Measurements from ENCODE around the gene GABRE. TPM values are rescaled to one million over a fixed set of nuclear protein-coding genes. Genes with fewer than 3 reads are reported as not detected.

The GABRE gene
- total and polyA plus RNA-seq, 10 of the 15 experiments (the other 5 are each of a cell fraction or from before 2014, with no cell fraction given) = 0.01 to 0.15 (median 0.10) TPM; not detected in 6

- H3K79me2 ChIP-seq (ENCODE audit: control insufficient read depth, insufficient read depth, low read length) = no peaks in the 10 kb centered on the region
- no peak overlapping the region for H3K4me3 ChIP-seq
- no peaks in the 10 kb centered on the region for H3K4me1 ChIP-seq (ENCODE audit: control insufficient read depth, insufficient read depth, low read length)
- H3K27me3 ChIP-seq (replicated peaks in 1 of 2; ENCODE audit: control insufficient read depth in 2 of 2, insufficient read depth in 2 of 2, low read length in 1 of 2) = no peaks in the 10 kb centered on the region
- H3K4me2 ChIP-seq (ENCODE audit: control insufficient read depth, insufficient read depth) = no peak overlapping the region
- ATAC-seq (no peak), DNase-seq (ENCODE audit: low read depth, low spot score) (no peak), FAIRE-seq (no peak)
- H3K27ac ChIP-seq (ENCODE audit: control insufficient read depth, insufficient read depth) = no peak overlapping the region
- BruUV-seq (replicated peaks) = no TSS peak
- ChIA-PET POLR2A (no interaction called here), SMC1A (ENCODE audit: uncharacterized antibody, unreplicated experiment) (interaction anchor here (0.7 kb wide), 1 partner anchor 205 kb away, joined by 5 read pairs; no protein-coding TSS in a partner anchor), CTCF (interaction anchor here (1.5 kb wide), 1 partner anchor 79 kb away, joined by 3 read pairs; no protein-coding TSS in a partner anchor), RAD21 (ENCODE audit: unreplicated experiment) (no interaction called here)
- H3K9me3 ChIP-seq (replicated peaks; ENCODE audit: control insufficient read depth, insufficient read depth, low read length) = no peaks in the 10 kb centered on the region
- no peaks in the 10 kb centered on the region for H3K36me3 ChIP-seq (ENCODE audit: control insufficient read depth in 2 of 2, insufficient read depth in 2 of 2, low read length in 1 of 2)
- TF ChIP-seq MEF2A (IDR thresholded peaks at IDR 0.05; ENCODE audit: insufficient read depth, low read depth, low read length) (no peak), SREBF2 (IDR thresholded peaks at IDR 0.05; ENCODE audit: low read length) (no peak), HDGF (IDR thresholded peaks at IDR 0.05) (no peak), BRCA1 (IDR thresholded peaks at IDR 0.05; ENCODE audit: low read depth, low read length) (no peak)
- no peak overlapping the region for H3K9ac ChIP-seq (ENCODE audit: control insufficient read depth, insufficient read depth, low read length)
- intact Hi-C loops (cut with micrococcal nuclease; ENCODE audit: unreplicated experiment) (no loop called here), in situ Hi-C loops (cut with MboI) (no loop called here)
- H2AFZ ChIP-seq (ENCODE audit: control insufficient read depth, low read depth, low read length) = no peak overlapping the region
- WGBS (ENCODE audit: insufficient coverage, insufficient replicate concordance, low lambda C conversion rate, missing lambda C conversion rate) = 12% methylated on average over 3 of the region's 3 CpGs
- no peaks in the 10 kb centered on the region for H4K20me1 ChIP-seq (ENCODE audit: control insufficient read depth, insufficient read depth)
Observed at GRCh38 chrX:151982222-151982621, 7.7 kb upstream of the GABRE start.

GRCh38 chrX:151981129-151981528 lies 6.7 kb upstream of the GABRE start:
- intact Hi-C loops (cut with micrococcal nuclease; ENCODE audit: unreplicated experiment) = no loop called here
- no peak for DNase-seq (ENCODE audit: low read depth, low spot score)
- Histone ChIP-seq H3K27me3 (replicated peaks in 1 of 2; ENCODE audit: control insufficient read depth in 2 of 2, insufficient read depth in 2 of 2, low read length in 1 of 2) (no peaks in the 10 kb centered on the region), H2AFZ (ENCODE audit: control insufficient read depth, low read depth, low read length) (no peak overlapping the region), H3K36me3 (ENCODE audit: control insufficient read depth in 2 of 2, insufficient read depth in 2 of 2, low read length in 1 of 2) (no peaks in the 10 kb centered on the region), H3K4me1 (ENCODE audit: control insufficient read depth, insufficient read depth, low read length) (no peaks in the 10 kb centered on the region), H3K9ac (ENCODE audit: control insufficient read depth, insufficient read depth, low read length) (no peak overlapping the region), H3K4me2 (ENCODE audit: control insufficient read depth, insufficient read depth) (no peak overlapping the region), H3K4me3 (no peak overlapping the region), H3K9me3 (replicated peaks; ENCODE audit: control insufficient read depth, insufficient read depth, low read length) (no peaks in the 10 kb centered on the region), H4K20me1 (ENCODE audit: control insufficient read depth, insufficient read depth) (no peaks in the 10 kb centered on the region), H3K27ac (ENCODE audit: control insufficient read depth, insufficient read depth) (no peak overlapping the region), H3K79me2 (ENCODE audit: control insufficient read depth, insufficient read depth, low read length) (no peaks in the 10 kb centered on the region)
- RAD21 ChIA-PET (ENCODE audit: unreplicated experiment) = no interaction called here
- BruUV-seq (replicated peaks) = no TSS peak
- in situ Hi-C loops (cut with MboI) = no loop called here
- POLR2A ChIA-PET = no interaction called here
- WGBS (ENCODE audit: insufficient coverage, insufficient replicate concordance, low lambda C conversion rate, missing lambda C conversion rate) = 0% methylated on average over 2 of the region's 2 CpGs
- FAIRE-seq = no peak
- ATAC-seq = no peak
- SMC1A ChIA-PET (ENCODE audit: uncharacterized antibody, unreplicated experiment) = no interaction called here
- CTCF ChIA-PET = interaction anchor here (1.5 kb wide), 1 partner anchor 78 kb away, joined by 3 read pairs; no protein-coding TSS in a partner anchor
- no peak for TF ChIP-seq BRCA1 (IDR thresholded peaks at IDR 0.05; ENCODE audit: low read depth, low read length)
- no peak for TF ChIP-seq CREM (IDR thresholded peaks at IDR 0.05; ENCODE audit: low read depth)
- no peak for TF ChIP-seq BCL3 (IDR thresholded peaks at IDR 0.05; ENCODE audit: borderline replicate concordance, insufficient read depth, low read depth, low read length, poor library complexity, severe bottlenecking)
- no peak for TF ChIP-seq WRNIP1 (IDR thresholded peaks at IDR 0.05; ENCODE audit: borderline replicate concordance, low read depth, low read length)
- no peak for TF ChIP-seq FOS (IDR thresholded peaks at IDR 0.05; ENCODE audit: borderline replicate concordance, extremely low read depth, insufficient read length)
- no peak for TF ChIP-seq CBFB (IDR thresholded peaks at IDR 0.05; ENCODE audit: low read depth)
- TF ChIP-seq ATF3 (IDR thresholded peaks at IDR 0.05; ENCODE audit: borderline replicate concordance, extremely low read depth, low read depth, low read length) = no peak
- TF ChIP-seq NR2C2 (IDR thresholded peaks at IDR 0.05; ENCODE audit: borderline replicate concordance, control insufficient read depth, insufficient read length, low read depth) = no peak
- no peak for TF ChIP-seq POLR2AphosphoS5 (IDR thresholded peaks at IDR 0.05; ENCODE audit: low read length)
- TF ChIP-seq ZBTB4 (CRISPR knock-in tag; IDR thresholded peaks at IDR 0.05) = no peak
- no peak for TF ChIP-seq CHD1 (IDR thresholded peaks at IDR 0.05; ENCODE audit: low read depth, low read length)
